NCI-H146 treated with DMSO at 0.1 percent for 48 hours (cell line): ENCODE data around the gene PNP.
"Not testable (repeated sequence)": the region's sequence is repeated elsewhere in the genome, so short reads cannot be mapped to it uniquely, and the experiment has no call there.

ENCODE experiments used
- DNase-seq: peaks from one replicate; lab custom pipeline; 2025; ENCODE audit not compliant: unreplicated experiment; lab: John Stamatoyannopoulos, UW

The PNP gene

DNA sequence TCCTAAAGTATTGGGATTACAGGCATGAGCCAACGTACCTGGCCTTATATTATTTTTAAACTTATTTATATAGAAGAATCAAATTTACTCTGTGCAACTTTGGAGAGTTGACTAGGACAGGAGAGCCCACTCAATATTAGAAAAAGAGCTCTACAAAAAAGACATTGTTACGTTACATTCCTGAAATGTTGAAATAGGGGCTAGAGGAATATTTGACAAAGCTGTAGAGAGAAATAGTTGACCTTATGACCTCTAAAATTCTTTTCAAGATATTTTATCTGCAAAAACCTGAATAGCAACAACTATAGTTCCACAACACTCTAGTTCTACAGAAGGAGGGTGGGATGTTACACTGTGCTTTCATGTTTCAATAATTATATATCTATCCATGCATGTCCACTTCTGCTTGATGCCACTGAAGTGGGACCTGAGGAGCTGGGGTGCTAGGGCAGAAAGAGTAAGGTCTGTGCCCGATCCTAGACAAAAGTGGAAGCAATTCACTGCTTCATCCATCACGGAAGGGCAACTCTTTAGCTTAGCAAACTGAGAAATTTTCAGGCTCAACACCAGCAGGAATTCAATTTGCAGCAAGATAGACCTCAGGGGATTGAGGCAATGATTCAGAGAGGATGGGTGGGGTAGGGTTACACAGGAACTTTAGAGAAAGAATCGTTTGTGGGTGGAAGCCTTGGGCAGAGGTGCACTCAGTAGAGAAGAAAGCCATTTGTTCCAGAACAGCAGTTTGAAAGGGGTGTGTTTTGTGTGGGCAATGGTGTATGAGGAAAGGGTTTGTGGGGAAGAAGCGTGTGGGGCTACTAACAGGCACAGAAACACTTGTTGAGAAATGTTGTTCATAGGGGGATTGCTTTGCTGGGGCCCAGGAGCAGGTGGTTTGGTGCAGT is 20.1 kb downstream of the PNP start:
- no peak for DNase-seq

GRCh38 chr14:20490563-20490962 is 21.4 kb downstream of the PNP start:
- no peak for DNase-seq

- no peak for DNase-seq
Measured at GRCh38 chr14:20492486-20492885, 23.3 kb downstream of the PNP start.

DNA sequence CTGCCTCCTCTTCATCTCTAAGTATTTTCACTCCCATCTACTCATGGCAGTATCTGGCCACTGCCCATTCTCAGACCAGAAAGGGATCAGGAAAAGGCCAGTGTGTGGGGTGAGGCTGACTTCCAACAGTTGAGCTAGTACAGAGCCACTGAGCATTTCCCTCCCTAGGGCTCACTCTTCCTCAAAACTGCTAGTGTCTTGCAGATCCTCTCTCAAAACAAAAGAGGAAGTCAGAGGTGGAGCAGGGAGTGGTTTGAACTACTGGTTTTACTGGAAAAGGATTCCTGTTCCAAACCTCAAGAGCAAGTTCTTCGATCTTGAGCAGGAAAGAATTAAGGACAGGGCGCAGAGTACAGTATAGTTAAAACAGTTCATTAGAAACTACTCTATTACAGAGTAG is 24.4 kb downstream of the PNP start:
- DNase-seq = no peak

GRCh38 chr14:20494935-20495766 is 25.9 kb downstream of the PNP start:
- no peak for DNase-seq

DNA sequence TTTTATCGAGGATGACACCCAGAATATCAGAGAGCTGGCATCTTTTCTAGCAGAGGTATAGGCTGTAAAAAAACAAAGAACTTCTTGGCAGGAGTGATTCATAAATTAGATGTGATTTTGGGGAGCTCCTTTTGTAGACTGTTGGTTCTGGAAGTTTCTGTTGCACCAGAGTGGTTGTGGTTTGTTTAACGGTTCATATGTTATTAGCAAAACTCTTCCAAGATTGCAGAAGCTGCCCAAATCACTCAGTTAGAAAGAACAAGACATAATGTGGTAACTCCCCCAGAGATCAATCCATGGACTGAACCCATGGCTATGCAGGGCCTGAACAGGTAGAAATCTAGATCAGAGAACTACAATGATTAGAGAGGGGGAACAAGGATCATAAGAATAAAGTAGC is 29.4 kb downstream of the PNP start:
- no peak for DNase-seq

- DNase-seq = no peak
Measured at GRCh38 chr14:20499108-20499507, 29.9 kb downstream of the PNP start.

- DNase-seq = no peak
Measured at GRCh38 chr14:20499881-20500280, 30.7 kb downstream of the PNP start.

DNA sequence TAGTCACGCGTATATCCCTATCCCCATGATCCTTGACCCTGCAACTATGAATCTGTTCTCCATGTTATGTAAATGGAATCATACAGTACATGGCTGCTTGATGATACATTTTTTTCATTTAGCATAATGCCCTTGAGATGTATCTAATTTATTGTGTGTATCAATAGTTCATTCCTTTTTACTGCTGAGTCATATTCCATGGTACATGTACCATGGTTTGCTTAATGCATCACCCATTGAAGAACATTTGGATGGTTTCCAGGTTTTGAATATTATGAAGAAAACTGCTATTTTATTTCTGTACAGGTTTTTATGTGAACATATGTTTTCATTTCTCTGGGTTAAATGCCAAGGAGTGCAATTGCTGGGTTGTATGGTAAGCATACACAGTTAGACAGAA is 32.1 kb downstream of the PNP start:
- no peak for DNase-seq

DNA sequence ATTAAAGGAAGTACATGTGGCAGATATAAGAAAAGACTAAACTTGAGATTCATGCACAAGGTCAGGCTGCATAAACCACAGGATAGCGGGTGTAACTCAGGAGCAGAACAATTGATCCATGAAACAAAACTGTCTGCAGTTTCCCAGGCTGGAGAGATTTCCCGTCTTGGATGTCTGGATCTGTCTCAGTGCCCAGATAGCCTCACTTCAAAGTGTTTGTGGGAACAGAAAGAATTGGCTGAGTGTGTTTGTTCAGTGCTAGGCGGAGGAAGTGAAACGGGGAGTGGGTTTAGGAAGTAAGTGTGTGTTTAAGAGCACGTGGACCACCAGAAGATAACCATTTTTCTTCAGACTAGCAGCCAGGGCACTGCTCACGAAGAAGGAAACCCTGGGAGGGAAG is 34.7 kb downstream of the PNP start:
- DNase-seq = no peak

DNA sequence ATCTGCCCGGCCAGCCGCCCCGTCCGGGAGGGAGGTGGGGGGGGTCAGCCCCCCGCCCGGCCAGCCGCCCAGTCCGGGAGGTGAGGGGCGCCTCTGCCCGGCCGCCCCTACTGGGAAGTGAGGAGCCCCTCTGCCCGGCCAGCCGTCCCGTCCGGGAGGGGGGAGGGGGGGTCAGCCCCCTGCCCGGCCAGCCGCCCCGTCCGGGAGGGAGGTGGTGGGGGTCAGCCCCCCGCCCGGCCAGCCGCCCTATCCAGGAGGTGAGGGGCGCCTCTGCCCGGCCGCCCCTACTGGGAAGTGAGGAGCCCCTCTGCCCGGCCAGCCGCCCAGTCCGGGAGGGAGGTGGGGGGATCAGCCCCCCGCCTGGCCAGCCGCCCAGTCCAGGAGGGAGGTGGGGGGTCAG is 37.1 kb downstream of the PNP start:
- not testable (repeated sequence) for DNase-seq

DNA sequence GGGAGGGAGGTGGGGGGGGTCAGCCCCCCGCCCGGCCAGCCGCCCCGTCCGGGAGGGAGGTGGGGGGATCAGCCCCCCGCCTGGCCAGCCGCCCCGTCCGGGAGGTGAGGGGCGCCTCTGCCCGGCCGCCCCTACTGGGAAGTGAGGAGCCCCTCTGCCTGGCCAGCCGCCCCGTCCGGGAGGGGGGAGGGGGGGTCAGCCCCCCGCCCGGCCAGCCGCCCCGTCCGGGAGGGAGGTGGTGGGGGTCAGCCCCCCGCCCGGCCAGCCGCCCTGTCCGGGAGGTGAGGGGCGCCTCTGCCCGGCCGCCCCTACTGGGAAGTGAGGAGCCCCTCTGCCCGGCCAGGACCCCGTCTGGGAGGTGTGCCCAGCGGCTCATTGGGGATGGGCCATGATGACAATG is 37.5 kb downstream of the PNP start:
- not testable (repeated sequence) for DNase-seq

- not testable (repeated sequence) for DNase-seq
Measured at GRCh38 chr14:20507537-20507936, 38.3 kb downstream of the PNP start.

DNA sequence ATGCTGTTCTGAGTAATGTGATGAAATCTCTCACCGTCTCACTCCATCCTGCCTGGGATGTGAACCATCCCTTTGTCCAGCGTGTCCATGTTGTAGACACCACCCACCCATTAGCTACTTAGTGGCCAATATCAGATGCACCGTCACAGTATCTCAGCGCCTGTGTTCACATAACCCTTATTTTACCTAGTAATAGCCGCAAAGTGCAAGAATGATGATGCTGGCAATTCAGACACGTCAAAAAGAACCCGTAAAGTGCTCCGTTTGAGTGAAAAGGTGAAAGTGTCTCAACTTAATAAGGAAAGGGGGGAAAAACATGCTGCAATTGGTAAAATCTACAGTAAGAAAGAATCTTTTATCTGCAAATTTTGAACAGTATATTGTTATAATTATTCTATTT is 39.2 kb downstream of the PNP start:
- no peak for DNase-seq

DNA sequence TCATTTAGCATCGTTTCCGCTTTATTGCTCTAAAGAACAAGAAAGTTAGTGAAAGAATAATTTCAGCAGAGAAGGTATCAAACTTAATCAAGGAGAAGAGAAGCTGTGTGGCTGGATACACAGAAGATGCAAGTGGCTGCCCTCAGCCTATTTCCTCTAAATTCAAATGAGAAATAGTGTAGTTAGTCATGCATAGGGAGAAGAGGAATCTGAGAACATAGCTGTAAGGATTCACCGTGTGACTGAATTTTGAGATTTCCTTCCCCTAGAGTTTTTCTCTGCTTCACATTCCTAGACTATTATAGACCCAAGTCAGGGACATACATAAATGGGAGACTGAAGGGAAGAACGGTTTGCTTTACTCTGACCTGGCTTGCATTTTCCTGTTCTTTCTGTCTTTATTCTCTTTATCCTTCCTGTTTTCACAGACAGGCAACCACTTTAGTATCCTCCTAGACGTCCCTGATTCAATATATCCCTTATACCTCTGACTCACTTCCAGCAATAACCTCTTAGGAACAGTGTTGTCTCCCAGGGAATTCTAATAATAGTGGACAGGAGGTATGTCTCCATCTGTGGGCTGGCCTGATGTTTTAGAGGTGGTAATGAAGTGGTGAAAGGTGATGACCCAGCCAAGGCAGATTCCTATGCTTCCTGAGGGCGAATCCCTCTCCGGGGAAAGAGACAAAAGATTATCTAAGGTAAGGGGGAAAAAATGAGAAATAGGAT is 43.1 kb downstream of the PNP start:
- DNase-seq = no peak

DNA sequence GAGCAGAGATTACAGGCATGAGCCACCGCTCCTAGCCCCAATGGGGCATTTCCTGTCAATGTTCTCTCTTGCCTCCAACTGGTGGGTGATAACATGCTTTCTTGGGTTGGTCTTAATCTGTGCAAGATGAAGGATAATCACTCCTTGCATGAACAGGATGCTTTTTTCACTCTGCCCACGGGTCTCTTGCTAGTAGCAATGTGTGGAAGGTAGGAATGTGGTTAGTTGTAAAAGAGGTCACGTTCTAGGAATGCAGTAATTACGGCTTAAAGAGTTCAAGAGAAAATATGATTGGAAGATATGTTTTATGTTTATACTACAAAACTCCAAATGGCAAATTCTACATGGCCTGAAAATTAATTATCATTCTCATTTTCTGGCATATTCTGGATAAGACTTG is 46.6 kb downstream of the PNP start:
- no peak for DNase-seq

DNA sequence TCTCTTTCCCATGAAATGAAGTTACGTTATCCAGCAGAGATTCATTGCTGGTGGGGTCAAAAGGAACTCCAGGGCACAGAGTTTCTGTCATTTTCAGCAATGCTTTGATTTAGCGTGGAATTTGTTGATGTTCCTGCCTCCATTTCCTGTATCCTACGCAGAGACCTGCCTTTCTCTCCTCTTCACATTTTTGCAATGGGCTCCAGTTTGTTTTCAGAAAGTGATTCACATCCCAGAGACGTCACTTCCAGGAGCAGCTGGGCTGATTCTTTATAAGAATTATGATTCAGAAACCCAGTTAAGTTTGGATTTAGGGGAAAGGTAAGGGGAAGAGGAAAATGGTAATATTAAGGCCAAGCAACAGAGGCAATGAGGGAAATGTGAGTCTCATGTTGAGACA is 47.7 kb downstream of the PNP start:
- DNase-seq = no peak

- no peak for DNase-seq
Measured at GRCh38 chr14:20522332-20522731, 53.1 kb downstream of the PNP start.

DNA sequence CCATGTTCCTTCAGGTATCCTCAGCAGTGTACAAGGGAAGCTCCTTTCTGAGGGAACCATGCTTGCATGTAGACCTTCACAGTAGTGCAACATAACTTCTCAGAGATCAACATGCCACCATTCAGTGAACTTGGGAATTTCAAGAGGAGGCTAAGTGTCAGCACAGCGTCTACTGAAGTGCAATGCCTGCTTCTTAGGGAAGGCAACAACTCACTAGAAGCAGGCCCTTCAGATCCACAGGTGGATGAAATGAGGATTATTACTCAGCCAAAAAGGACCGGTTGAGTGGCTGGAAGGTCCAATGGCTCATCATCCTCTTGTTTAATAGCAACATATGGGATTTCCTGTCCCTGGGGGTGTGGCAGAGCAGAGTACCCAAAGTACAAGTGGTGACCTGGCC is 54.8 kb downstream of the PNP start:
- DNase-seq = no peak
